ENCODE results near the gene ZNF513.
A peak's percentile ranks its signal among the peaks of the same experiment; 100 is the strongest.
"Not testable (repeated sequence)": the region's sequence is repeated elsewhere in the genome, so short reads cannot be mapped to it uniquely, and the experiment has no call there.

ZNF513 gene

DNA sequence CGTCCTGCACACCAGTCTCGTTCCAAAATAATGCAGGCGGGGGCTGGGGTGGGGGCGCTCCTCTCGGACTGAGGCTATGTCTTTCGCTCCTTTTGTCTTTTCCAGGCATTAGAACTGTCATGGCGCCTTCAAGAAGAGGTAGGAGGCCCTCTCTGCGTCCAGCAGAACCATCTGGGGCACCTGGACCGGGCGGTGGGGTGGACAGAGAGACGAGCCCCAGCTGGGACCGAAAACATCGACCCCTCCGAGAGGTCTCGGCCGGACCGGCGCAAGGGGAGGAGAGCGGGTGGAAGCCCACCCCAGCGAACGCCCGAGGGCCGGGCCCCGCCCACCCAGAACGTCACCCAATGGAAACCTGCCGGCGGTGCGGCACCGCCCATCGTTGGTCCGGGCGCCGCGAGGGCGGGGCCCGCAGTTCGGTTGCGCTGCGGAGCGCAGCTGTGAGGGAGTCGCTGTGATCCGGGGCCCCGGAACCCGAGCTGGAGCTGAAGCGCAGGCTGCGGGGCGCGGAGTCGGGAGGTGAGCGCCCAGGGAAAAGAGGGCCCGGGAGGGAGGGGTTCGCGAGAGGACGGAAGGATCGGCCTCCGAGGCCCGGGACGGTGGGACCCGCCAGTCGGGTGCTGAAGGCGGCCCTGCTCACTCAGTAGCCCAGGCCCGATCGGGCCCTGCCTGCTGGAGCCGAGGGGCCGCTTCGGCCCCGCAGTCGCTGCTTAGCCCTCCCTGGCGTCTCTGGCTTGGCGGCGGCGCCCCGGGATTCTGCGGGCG lies 47.9 kb upstream of the ZNF513 start, which contains the start of gene NRBP1:
Gene NRBP1 (plus strand): TSS at position 419 of the 765 bp plus-strand sequence. CDS start 4,643 bp downstream, outside the sequence.
- Histone ChIP-seq H3K4me3 (ENCODE audit: low read depth in 1 of 2, low read length in 2 of 2) (peak within 1 kb of the TSS; percentile 75 to 99), H3K79me2 (ENCODE audit: insufficient read depth, low read length) (peaks cover 46% of the 10 kb centered on the region), H3K4me2 (ENCODE audit: insufficient read depth, low read length) (peak within 1 kb of the TSS; percentile 89), H3K9me3 (ENCODE audit: insufficient read depth, low read length, severe bottlenecking) (no peaks in the 10 kb centered on the region), H4K20me1 (ENCODE audit: insufficient read depth, low read length) (peaks cover 37% of the 10 kb centered on the region), H3K4me1 (ENCODE audit: insufficient read depth, low read length) (peaks cover 31% of the 10 kb centered on the region), H3K9ac (ENCODE audit: low read depth, low read length) (peak within 1 kb of the TSS; percentile 89), H3K36me3 (ENCODE audit: insufficient read depth, low read length) (peaks cover 8% of the 10 kb centered on the region), H3K27ac (ENCODE audit: low read length) (peak within 1 kb of the TSS; percentile 92), H3K27me3 (ENCODE audit: insufficient read depth, low read length, poor library complexity) (no peaks in the 10 kb centered on the region), H2AFZ (ENCODE audit: low read depth, low read length) (peak within 1 kb of the TSS; percentile 88)
- ATAC-seq (ENCODE audit: insufficient read depth, low read depth): peak; percentile 91
- DNase-seq: peak; percentile 92
- TF ChIP-seq, protein P1, sequence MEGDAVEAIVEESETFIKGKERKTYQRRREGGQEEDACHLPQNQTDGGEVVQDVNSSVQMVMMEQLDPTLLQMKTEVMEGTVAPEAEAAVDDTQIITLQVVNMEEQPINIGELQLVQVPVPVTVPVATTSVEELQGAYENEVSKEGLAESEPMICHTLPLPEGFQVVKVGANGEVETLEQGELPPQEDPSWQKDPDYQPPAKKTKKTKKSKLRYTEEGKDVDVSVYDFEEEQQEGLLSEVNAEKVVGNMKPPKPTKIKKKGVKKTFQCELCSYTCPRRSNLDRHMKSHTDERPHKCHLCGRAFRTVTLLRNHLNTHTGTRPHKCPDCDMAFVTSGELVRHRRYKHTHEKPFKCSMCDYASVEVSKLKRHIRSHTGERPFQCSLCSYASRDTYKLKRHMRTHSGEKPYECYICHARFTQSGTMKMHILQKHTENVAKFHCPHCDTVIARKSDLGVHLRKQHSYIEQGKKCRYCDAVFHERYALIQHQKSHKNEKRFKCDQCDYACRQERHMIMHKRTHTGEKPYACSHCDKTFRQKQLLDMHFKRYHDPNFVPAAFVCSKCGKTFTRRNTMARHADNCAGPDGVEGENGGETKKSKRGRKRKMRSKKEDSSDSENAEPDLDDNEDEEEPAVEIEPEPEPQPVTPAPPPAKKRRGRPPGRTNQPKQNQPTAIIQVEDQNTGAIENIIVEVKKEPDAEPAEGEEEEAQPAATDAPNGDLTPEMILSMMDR (IDR thresholded peaks at IDR 0.05; ENCODE audit: borderline replicate concordance, extremely low read depth, low read length, poor library complexity, severe bottlenecking): peak; percentile 20
- TF ChIP-seq EZH2 (IDR thresholded peaks at IDR 0.05; ENCODE audit: borderline replicate concordance, low read depth, low read length, severe bottlenecking): no peak

DNA sequence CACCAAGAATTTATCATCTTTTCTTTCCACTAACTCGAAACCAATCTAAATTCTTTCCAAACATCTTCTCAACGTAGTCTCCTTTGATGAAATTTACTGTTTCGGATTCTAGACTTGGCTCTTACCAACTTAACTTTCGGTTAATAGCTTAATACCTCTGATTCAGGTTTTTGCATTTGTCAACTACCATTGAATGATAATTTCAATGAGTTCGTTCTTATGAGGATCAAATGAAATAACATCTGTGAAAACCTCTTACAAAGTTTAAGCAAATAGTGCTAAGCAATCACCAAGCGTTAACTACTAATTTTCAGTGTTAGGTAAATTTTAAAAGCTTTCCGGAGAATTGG lies 47.3 kb upstream of the ZNF513 start:
- peak overlapping the region; percentile 89 for H3K4me2 ChIP-seq (ENCODE audit: insufficient read depth, low read length)
- H3K9me3 ChIP-seq (ENCODE audit: insufficient read depth, low read length, severe bottlenecking): no peaks in the 10 kb centered on the region
- peak overlapping the region; percentile 89 for H3K9ac ChIP-seq (ENCODE audit: low read depth, low read length)
- DNase-seq: no peak
- H3K79me2 ChIP-seq (ENCODE audit: insufficient read depth, low read length): peaks cover 40% of the 10 kb centered on the region
- TF ChIP-seq, protein P1 (IDR thresholded peaks at IDR 0.05; ENCODE audit: borderline replicate concordance, extremely low read depth, low read length, poor library complexity, severe bottlenecking): no peak
- TF ChIP-seq EZH2 (IDR thresholded peaks at IDR 0.05; ENCODE audit: borderline replicate concordance, low read depth, low read length, severe bottlenecking): no peak
- H3K27ac ChIP-seq (ENCODE audit: low read length): peak overlapping the region; percentile 92
- H3K27me3 ChIP-seq (ENCODE audit: insufficient read depth, low read length, poor library complexity): no peaks in the 10 kb centered on the region
- peaks cover 32% of the 10 kb centered on the region for H4K20me1 ChIP-seq (ENCODE audit: insufficient read depth, low read length)
- H3K4me3 ChIP-seq (ENCODE audit: low read depth in 1 of 2, low read length in 2 of 2): peak overlapping the region; percentile 43 to 75
- peaks cover 3% of the 10 kb centered on the region for H3K36me3 ChIP-seq (ENCODE audit: insufficient read depth, low read length)
- peaks cover 31% of the 10 kb centered on the region for H3K4me1 ChIP-seq (ENCODE audit: insufficient read depth, low read length)
- no peak for ATAC-seq (ENCODE audit: insufficient read depth, low read depth)
- peak overlapping the region; percentile 88 for H2AFZ ChIP-seq (ENCODE audit: low read depth, low read length)

DNA sequence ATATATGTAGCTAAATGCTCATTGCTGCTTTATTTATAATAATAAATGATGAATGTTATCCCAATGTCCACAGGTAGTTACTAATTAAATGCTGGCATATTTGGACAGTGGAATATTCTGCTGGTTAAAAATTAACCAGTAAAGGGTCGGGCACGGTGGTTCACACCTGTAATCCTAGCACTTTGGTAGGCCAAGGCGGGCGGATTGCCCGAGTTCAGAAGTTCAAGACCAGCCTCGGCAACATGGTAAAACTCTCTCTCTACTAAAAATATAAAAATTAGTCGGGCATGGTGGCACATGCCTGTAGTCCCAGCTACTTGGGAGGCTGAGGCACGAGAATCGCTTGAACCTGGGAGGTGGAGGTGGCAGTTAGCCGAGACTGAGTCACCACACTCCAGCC lies 44.5 kb upstream of the ZNF513 start:
- not testable (repeated sequence) for DNase-seq; H3K9ac ChIP-seq (ENCODE audit: low read depth, low read length); H3K9me3 ChIP-seq (ENCODE audit: insufficient read depth, low read length, severe bottlenecking); H3K4me2 ChIP-seq (ENCODE audit: insufficient read depth, low read length); H3K27ac ChIP-seq (ENCODE audit: low read length); ATAC-seq (ENCODE audit: insufficient read depth, low read depth); H3K4me3 ChIP-seq (ENCODE audit: low read depth in 1 of 2, low read length in 2 of 2); H2AFZ ChIP-seq (ENCODE audit: low read depth, low read length); H3K36me3 ChIP-seq (ENCODE audit: insufficient read depth, low read length); H3K27me3 ChIP-seq (ENCODE audit: insufficient read depth, low read length, poor library complexity)
- Histone ChIP-seq H4K20me1 (ENCODE audit: insufficient read depth, low read length) (peaks cover 11% of the 10 kb centered on the region), H3K4me1 (ENCODE audit: insufficient read depth, low read length) (peaks cover 16% of the 10 kb centered on the region), H3K79me2 (ENCODE audit: insufficient read depth, low read length) (peaks cover 14% of the 10 kb centered on the region)

DNA sequence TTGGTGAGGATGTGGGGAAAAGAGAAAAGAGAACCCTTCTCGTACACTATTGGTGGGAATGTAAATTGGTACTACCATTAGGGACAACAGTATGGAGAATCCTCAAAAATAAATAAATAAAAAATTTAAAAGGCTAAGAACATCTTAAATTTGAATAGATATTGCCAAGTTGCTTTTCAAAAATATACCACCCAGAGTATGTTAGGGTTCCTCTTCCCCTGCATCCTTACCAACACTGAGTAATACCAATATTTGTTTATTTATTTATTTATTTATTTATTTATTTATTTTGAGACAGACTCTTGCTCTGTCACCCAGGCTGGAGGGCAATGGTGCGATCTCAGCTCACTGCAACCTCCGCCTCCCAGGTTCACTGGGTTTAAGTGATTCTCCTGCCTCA lies 42.4 kb upstream of the ZNF513 start:
- ATAC-seq (ENCODE audit: insufficient read depth, low read depth) (no peak), DNase-seq (no peak)
- Histone ChIP-seq H4K20me1 (ENCODE audit: insufficient read depth, low read length) (no peaks in the 10 kb centered on the region), H3K4me1 (ENCODE audit: insufficient read depth, low read length) (peaks cover 8% of the 10 kb centered on the region), H3K9me3 (ENCODE audit: insufficient read depth, low read length, severe bottlenecking) (no peaks in the 10 kb centered on the region), H3K4me3 (ENCODE audit: low read depth in 1 of 2, low read length in 2 of 2) (no peak overlapping the region), H2AFZ (ENCODE audit: low read depth, low read length) (no peak overlapping the region), H3K9ac (ENCODE audit: low read depth, low read length) (no peak overlapping the region), H3K36me3 (ENCODE audit: insufficient read depth, low read length) (no peaks in the 10 kb centered on the region), H3K79me2 (ENCODE audit: insufficient read depth, low read length) (no peaks in the 10 kb centered on the region; the same call in 1 of the 2 replicates), H3K27me3 (ENCODE audit: insufficient read depth, low read length, poor library complexity) (no peaks in the 10 kb centered on the region), H3K4me2 (ENCODE audit: insufficient read depth, low read length) (no peak overlapping the region), H3K27ac (ENCODE audit: low read length) (no peak overlapping the region)
- no peak for TF ChIP-seq EZH2 (IDR thresholded peaks at IDR 0.05; ENCODE audit: borderline replicate concordance, low read depth, low read length, severe bottlenecking)
- TF ChIP-seq, protein P1 (IDR thresholded peaks at IDR 0.05; ENCODE audit: borderline replicate concordance, extremely low read depth, low read length, poor library complexity, severe bottlenecking): no peak

All from DND-41 (cell line).